GM18867 (cell line): Measurements from ENCODE around the gene ZNF837.
"Not testable (repeated sequence)": the region's sequence is repeated elsewhere in the genome, so short reads cannot be mapped to it uniquely, and the experiment has no call there.

ENCODE experiments used
- ATAC-seq: cut with Tn5 transposase; IDR thresholded peaks from one replicate; pipeline ENCODE4 v1.9.1; 2021; ENCODE audit warnings: mild to moderate bottlenecking, moderate library complexity; ENCODE audit not compliant: unreplicated experiment

ZNF837 gene

DNA sequence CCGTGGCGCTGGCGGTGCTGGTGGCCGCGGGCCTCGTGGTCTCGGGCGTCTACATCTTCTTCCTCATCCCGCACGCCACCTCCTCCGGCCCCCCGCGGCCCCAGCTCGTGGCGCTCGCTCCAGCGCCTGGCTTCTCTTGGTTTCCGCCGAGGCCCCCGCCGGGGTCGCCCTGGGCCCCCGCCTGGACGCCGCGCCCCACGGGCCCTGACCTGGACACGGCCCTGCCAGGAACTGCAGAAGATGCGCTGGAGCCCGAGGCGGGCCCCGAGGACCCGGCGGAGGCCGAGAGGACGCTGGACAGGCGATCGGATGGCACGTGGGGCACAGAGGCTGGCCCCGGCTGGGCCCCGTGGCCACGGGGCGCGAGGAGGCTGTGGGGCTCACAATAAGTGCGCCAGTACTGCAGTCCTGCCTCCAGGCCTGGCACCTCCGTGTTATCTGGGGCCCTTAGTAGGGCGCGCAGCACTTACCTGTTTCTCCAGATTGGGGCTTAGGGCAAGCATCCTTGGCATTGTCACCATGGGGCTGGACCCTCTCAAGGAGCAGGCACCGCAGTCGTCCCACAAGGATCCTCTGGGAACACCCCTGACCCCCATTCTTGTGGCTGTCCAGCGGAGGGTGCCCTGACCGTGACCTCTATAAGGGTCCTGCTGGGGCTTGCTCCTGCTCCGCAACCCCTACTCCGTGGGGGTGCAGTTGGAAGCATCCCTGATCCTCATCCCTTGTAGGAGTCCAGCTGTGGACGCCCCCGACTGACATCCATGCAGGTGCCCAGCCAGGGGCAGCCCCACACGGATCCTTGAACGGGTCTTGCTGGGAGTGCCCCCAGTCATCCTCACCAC lies 16.1 kb upstream of the ZNF837 start:
- ATAC-seq, result no peak

- no peak for ATAC-seq
Measured at GRCh38 chr19:58395979-58396627, 15.3 kb upstream of the ZNF837 start.

- ATAC-seq, result no peak
Measured at GRCh38 chr19:58395220-58395978, 14.6 kb upstream of the ZNF837 start, which contains the start of gene RNF225. Gene RNF225 (plus strand): TSS chr19:58395656. CDS start chr19:58396090, 434 bp downstream.

DNA sequence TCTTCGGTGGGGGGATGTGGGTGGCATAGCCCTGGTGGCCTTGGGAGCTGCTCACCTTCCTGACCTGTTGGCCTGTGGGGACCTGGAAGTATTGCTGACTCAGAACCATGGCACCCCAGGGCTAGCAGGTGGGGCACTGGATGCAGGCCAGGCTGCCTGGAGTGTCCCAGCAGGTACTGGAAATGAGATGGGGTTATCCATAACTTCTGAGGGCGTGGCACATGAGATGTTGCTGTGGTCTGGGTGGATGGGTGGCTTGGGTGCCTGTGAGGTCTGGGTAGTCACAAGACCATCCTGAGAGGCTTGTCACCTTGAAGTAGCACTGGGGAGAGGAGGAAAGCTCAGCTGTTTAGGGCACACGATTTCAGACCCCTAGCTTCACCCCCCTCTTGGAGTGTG lies 14.0 kb upstream of the ZNF837 start:
- no peak for ATAC-seq

DNA sequence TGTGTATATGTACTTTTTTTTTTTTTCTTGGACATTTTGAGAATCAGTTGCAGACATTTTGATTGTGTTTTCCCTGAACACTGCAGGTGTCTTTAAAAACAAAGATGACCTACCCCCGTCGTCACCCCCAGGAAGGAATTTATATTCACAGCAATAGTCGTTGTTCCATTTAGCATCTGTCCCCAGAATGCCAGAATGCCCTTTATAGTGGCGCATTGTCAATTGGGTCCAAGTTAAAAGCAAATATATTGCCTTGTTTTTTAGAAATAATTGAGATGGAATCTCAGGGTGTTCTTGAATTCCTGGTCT lies 12.8 kb upstream of the ZNF837 start:
- no peak for ATAC-seq

DNA sequence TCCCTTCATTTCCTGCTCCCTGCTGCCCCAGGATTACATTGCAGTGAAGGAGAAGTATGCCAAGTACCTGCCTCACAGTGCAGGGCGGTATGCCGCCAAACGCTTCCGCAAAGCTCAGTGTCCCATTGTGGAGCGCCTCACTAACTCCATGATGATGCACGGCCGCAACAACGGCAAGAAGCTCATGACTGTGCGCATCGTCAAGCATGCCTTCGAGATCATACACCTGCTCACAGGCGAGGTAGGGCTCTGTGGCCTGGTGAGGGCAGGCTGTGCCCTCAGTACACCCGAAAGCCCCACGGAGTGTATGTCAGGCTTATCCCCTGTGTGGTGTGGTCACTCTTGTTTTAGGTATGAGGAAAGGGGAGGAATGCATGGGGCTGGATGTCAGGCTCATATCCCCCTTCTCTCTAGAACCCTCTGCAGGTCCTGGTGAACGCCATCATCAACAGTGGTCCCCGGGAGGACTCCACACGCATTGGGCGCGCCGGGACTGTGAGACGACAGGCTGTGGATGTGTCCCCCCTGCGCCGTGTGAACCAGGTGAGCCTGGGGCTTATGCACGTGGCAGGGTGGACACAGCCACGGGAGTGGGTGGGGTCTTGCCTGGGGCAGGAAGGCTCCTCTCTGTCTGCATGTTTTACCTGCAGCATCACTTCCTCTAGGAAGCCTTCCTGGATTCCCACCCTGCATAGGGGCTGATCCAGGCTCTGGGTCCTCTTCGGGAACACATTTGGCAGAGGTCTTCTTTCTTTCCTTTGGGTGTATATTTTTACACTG lies 12.3 kb upstream of the ZNF837 start:
- ATAC-seq, result no peak

DNA sequence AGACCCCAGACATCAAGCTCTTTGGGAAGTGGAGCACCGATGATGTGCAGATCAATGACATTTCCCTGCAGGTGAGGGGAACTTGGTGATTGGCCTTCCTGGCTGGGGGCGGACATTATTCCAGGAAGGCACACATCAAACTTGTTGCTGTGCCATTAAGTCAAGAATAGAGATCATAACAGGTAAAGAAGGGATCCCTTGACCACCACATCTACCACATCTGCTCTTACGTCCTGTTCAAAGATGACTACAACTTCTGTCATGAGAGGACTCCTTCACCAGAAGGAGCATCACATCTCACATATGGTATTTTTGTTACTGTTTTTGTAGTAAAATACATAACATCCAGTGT lies 7.3 kb upstream of the ZNF837 start:
- ATAC-seq, result no peak

- no peak for ATAC-seq
Measured at GRCh38 chr19:58387338-58388174, 6.7 kb upstream of the ZNF837 start.

DNA sequence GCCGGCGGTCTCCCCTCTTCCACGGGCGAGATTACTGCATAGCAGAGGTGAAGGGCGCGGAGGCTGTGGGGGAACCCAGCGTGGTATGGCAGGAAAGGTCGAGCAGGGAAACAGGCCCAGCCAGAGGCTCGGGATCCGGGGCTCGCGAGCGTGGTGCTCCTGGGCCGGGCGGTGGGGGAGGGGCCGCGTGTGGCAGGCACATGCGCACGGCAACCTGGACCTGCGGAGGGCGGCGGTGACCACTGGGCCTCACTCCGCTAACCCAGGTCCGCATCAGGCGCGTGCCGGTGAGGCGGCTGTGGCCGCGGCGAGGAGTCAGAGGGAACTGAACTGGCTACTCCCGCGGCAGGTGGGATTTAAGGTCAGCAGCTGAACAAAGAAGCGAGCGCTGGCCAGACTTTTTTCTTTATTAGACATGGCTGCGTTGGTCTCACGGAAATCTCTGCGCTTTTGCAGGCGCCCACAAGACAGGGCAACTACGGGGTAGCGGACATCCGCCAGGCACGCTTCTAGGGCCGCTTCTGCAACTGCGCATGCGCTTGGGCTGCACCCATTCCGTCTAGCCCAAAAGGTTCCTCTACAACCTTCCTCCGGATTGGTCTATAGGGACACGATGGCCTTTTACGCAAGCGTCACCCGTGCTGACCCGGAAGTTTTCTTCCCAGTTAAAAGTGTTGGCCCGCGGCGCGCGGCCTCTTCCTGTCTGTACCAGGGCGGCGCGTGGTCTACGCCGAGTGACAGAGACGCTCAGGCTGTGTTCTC lies 5.9 kb upstream of the ZNF837 start, which contains the start of gene RPS5:
RPS5 (plus strand) TSS at position 694 of the 762 bp plus-strand sequence. CDS start 869 bp downstream, outside the sequence.
- ATAC-seq, result peak; percentile 85

DNA sequence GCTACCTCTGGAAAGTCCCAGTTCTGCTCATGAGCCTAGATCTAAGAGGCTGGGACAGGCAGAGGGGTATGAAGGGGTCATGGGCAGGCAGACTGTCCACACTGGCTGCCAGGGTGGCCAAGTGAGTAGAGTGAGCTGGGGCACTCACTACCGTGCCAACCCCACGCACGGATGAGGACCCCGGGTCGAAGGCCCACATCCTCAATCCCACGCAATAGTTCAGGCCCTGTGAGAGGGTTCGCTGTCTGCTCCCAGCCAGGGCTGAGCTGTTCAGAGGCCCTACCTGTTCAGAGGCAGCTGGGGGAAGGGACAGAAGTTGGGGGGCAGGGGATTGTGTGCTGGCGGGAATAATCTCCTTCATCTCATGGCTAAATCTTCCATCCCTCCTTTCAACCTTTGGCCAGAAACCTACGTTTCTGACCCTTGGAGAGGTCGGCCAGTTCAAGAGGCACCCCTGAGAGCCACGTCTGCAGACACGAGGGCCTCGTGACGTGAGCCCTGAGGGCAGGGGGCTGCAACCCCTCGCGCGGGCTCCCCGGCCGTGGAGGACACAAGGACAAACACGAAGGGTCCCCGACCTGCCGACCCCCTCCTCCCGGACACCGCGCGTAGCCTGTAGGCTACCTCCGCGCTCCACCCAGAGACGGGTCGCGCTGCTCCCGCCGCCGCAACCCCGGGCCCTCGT lies 5.2 kb upstream of the ZNF837 start:
- ATAC-seq, result peak; percentile 0

- no peak for ATAC-seq
Measured at GRCh38 chr19:58385313-58385890, 4.6 kb upstream of the ZNF837 start.

- no peak for ATAC-seq
Measured at GRCh38 chr19:58382997-58383603, 2.3 kb upstream of the ZNF837 start.

GRCh38 chr19:58381460-58382212 lies 806 bp upstream of the ZNF837 start:
- no peak for ATAC-seq

DNA sequence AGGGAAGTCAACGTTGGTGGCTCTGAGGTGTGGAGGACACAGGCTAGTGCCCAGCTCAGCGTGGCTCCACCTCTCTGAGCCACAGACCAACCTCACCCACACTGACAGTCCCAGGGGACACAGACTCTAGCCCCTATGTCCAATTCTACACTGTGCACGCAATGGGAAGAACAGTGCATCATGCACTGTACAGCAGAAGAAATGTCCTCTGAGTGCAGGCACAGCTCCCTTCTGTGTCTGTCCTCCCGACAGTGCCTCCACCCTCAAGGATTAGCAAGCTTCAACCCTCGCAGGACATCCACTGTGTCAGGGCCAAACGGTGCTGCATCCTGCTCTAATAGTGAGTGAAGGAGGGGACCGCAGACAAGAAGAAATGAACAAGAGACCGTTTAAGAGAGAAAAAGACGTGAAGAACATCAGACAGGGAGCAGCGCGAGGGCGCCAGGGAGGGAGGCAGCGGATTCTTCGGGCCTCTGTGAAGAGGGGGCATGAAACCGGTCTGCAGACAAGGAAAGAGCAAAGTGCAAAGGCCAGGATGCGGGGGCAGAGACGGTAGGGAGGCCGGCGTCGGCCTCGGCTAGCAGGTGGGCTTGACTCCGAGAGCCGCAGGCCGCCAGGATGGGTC lies 681 bp downstream of the ZNF837 start:
- ATAC-seq, result no peak

DNA sequence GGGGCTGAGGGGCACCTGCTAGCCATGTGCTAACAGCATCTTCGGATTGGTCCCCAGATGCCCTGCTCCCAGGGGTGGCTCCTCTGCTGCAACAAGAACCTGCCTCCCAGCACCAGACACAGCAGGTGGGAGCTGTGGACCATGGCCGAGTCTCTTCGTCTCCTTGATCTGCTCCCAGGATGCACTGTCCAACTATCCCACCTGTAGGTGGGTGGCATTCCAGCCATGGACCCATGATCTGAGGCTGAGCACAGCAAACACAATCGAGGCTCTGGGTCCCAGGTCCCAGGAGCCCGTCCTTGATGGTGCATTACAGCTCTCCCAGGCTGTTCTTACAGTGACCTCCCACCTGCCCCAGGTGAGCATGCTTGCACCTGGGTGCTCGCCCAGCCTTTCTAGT lies 1.6 kb downstream of the ZNF837 start:
- ATAC-seq, result no peak

- not testable (repeated sequence) for ATAC-seq
Measured at GRCh38 chr19:58376724-58377123, 4.1 kb downstream of the ZNF837 start.

DNA sequence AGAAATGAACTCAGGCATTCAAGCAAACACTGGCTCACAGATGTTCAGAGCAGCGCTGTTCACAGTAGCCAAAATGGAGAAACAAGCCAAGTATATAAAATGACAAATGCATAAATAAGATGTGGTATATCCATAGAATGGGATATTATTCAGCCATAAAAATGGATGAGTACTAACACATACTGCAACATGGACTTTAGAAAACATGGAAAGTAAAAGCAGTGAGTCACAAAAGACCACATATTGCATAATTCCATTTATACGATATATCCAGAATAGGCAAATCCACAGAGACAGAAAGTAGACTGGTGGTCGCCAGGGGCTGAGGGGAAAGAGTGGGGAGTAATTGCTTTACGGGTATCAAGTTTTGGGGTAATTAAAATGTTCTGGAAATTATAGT lies 6.6 kb downstream of the ZNF837 start:
- no peak for ATAC-seq
